HG03571 (cell line): ENCODE data around the gene AMOTL2.

Experiments
- ATAC-seq: cut with Tn5 transposase; IDR thresholded peaks from one replicate; pipeline ENCODE4 v1.9.1; 2021; ENCODE audit not compliant: unreplicated experiment

The AMOTL2 gene

GRCh38 chr3:134337071-134337482, 37.2 kb downstream of the AMOTL2 start:
- no peak for ATAC-seq

- ATAC-seq: no peak
Measured at GRCh38 chr3:134336587-134336986, 37.7 kb downstream of the AMOTL2 start.

- no peak for ATAC-seq
Measured at GRCh38 chr3:134334901-134335280, 39.4 kb downstream of the AMOTL2 start.

GRCh38 chr3:134334231-134334900, 39.9 kb downstream of the AMOTL2 start:
- no peak for ATAC-seq

- no peak for ATAC-seq
Measured at GRCh38 chr3:134333522-134334181, 40.6 kb downstream of the AMOTL2 start.

- ATAC-seq: no peak
Measured at GRCh38 chr3:134332344-134332743, 41.9 kb downstream of the AMOTL2 start.

- no peak for ATAC-seq
Measured at GRCh38 chr3:134331811-134332199, 42.4 kb downstream of the AMOTL2 start.

- no peak for ATAC-seq
Measured at GRCh38 chr3:134330883-134331810, 43.1 kb downstream of the AMOTL2 start.

- ATAC-seq: no peak
Measured at GRCh38 chr3:134328846-134329245, 45.4 kb downstream of the AMOTL2 start.

- no peak for ATAC-seq
Measured at GRCh38 chr3:134328147-134328591, 46.1 kb downstream of the AMOTL2 start.

GRCh38 chr3:134327594-134327975, 46.7 kb downstream of the AMOTL2 start:
- ATAC-seq: no peak

GRCh38 chr3:134326760-134327593, 47.3 kb downstream of the AMOTL2 start:
- ATAC-seq: no peak

- ATAC-seq: no peak
Measured at GRCh38 chr3:134326126-134326525, 48.1 kb downstream of the AMOTL2 start.

GRCh38 chr3:134325706-134326105, 48.5 kb downstream of the AMOTL2 start:
- no peak for ATAC-seq

- ATAC-seq: no peak
Measured at GRCh38 chr3:134325061-134325705, 49.1 kb downstream of the AMOTL2 start.

- no peak for ATAC-seq
Measured at GRCh38 chr3:134323966-134324962, 50.0 kb downstream of the AMOTL2 start.

GRCh38 chr3:134322286-134322685, 52.0 kb downstream of the AMOTL2 start:
- ATAC-seq: no peak

GRCh38 chr3:134320749-134321148, 53.5 kb downstream of the AMOTL2 start:
- ATAC-seq: no peak

GRCh38 chr3:134319931-134320330, 54.3 kb downstream of the AMOTL2 start:
- no peak for ATAC-seq
